ENCODE results near the gene NTM. TPM values are rescaled to one million over a fixed set of nuclear protein-coding genes. Genes with fewer than 3 reads are reported as not detected.

NTM gene
- total and polyA plus RNA-seq, 2 of the 8 experiments (the other 6 are each of a cell fraction or from before 2014, with no cell fraction given), result 13.4 to 20.0 TPM

- no peak overlapping the region for H4K5ac ChIP-seq (ENCODE audit: insufficient read length, low read depth, low read length)
- H3K4me2 ChIP-seq (ENCODE audit: insufficient read depth in 1 of 2, low read depth in 2 of 2, low read length in 2 of 2), result no peak overlapping the region
- H3K79me2 ChIP-seq (ENCODE audit: control insufficient read depth in 1 of 2, insufficient read depth in 2 of 2, low read length in 2 of 2), result no peaks in the 10 kb centered on the region
- CTCF ChIA-PET (ENCODE audit: partially characterized antibody), result interaction anchor here (0.5 to 38.6 kb wide), 23 partner anchors 9 to 1825 kb away, joined by 3 to 1023 read pairs (median 4); no protein-coding TSS in a partner anchor
- no peak overlapping the region for H2AK5ac ChIP-seq (ENCODE audit: low read depth, low read length)
- no peaks in the 10 kb centered on the region for H3K36me3 ChIP-seq (ENCODE audit: control insufficient read depth in 2 of 4, insufficient read depth in 4 of 4, low read length in 3 of 4)
- H3K9me3 ChIP-seq (ENCODE audit: insufficient read depth in 2 of 2, low read depth in 1 of 2, low read length in 1 of 2), result no peaks in the 10 kb centered on the region
- no peak overlapping the region for H2BK5ac ChIP-seq (ENCODE audit: low read depth, low read length)
- no peaks in the 10 kb centered on the region for H3K79me1 ChIP-seq (ENCODE audit: low read depth, low read length)
- H3K23ac ChIP-seq (ENCODE audit: insufficient read length), result no peak overlapping the region
- H3K4me1 ChIP-seq (replicated peaks in 1 of 4; ENCODE audit: control insufficient read depth in 3 of 4, insufficient read depth in 4 of 4, low read length in 3 of 4), result peaks cover 3 to 12% (median 4%) of the 10 kb centered on the region in 4 experiments; a peak in 4 of 7 replicates
- H3K14ac ChIP-seq (ENCODE audit: insufficient read length), result no peak overlapping the region
- H3K23me2 ChIP-seq (ENCODE audit: low read depth, low read length), result no peaks in the 10 kb centered on the region; the same call in 1 of the 2 replicates
- no peak overlapping the region for H2BK12ac ChIP-seq (ENCODE audit: low read depth, low read length)
- no peak overlapping the region for H4K91ac ChIP-seq (replicated peaks; ENCODE audit: insufficient read length, low read length)
- no peak overlapping the region for H3K4ac ChIP-seq (replicated peaks; ENCODE audit: insufficient read length, low read depth, low read length)
- H3K56ac ChIP-seq (replicated peaks; ENCODE audit: insufficient read length, low read depth, low read length), result no peak overlapping the region
- H2AFZ ChIP-seq (ENCODE audit: low read length), result no peak overlapping the region
- H4K8ac ChIP-seq (ENCODE audit: extremely low read depth, insufficient read depth, low read length), result no peak overlapping the region
- H4K20me1 ChIP-seq (replicated peaks in 1 of 2; ENCODE audit: control insufficient read depth in 1 of 2, insufficient read depth in 2 of 2, low read length in 2 of 2), result no peaks in the 10 kb centered on the region
- H3K27me3 ChIP-seq (replicated peaks in 1 of 4; ENCODE audit: control insufficient read depth in 3 of 4, extremely low read depth in 1 of 4, insufficient read depth in 3 of 4, low read length in 3 of 4), result no peaks in the 10 kb centered on the region
- 0 out of 7 replicates have a peak overlapping the region, but pooled peaks of 1 of the 4 experiments have one; percentile 21 for H3K9ac ChIP-seq (replicated peaks in 1 of 4; ENCODE audit: extremely low read depth in 1 of 4, low read depth in 3 of 4, low read length in 3 of 4)
- H2BK120ac ChIP-seq (replicated peaks; ENCODE audit: low read depth, low read length), result no peak overlapping the region
- FAIRE-seq (peak; percentile 80), DNase-seq (ENCODE audit: low read depth in 1 of 2, low spot score in 2 of 2) (peak; percentile 41 to 91)
- H3K18ac ChIP-seq (ENCODE audit: extremely low read depth, low read length), result peak overlapping the region; percentile 38; the same call in 1 of the 2 replicates
- POLR2A ChIA-PET (ENCODE audit: partially characterized antibody), result no interaction called here
- H2BK20ac ChIP-seq (ENCODE audit: low read length), result no peak overlapping the region
- WGBS, 2 experiments (ENCODE audit: extremely low coverage in 1 of 2, insufficient coverage in 1 of 2, insufficient read length in 1 of 2, insufficient replicate concordance in 2 of 2, low coverage in 1 of 2, low lambda C conversion rate in 2 of 2, missing lambda C conversion rate in 1 of 2), result 66% methylated on average over 22 of the region's 24 CpGs; no CpG with 5 or more reads in 1 of the 2 experiments
- H2BK15ac ChIP-seq (ENCODE audit: low read length), result no peak overlapping the region
- H3K4me3 ChIP-seq (ENCODE audit: extremely low read depth in 1 of 4, insufficient read depth in 2 of 4, low read depth in 3 of 4, low read length in 4 of 4), result no peak overlapping the region
- no peak overlapping the region for H3K27ac ChIP-seq (ENCODE audit: low read depth, low read length)
- peak; percentile 87 to 91 (median 89) for TF ChIP-seq CTCF (IDR thresholded peaks at IDR 0.05; ENCODE audit: control extremely low read depth in 1 of 3, insufficient read depth in 1 of 3, low read depth in 1 of 3, low read length in 3 of 3)
- peak; percentile 23 for TF ChIP-seq ASH2L (IDR thresholded peaks at IDR 0.05; ENCODE audit: low read length)
- peak; percentile 7; the same call in 1 of the 2 replicates for TF ChIP-seq CREB1 (IDR thresholded peaks at IDR 0.05)
- TF ChIP-seq CHD2 (IDR thresholded peaks at IDR 0.05; ENCODE audit: low read length), result 0 out of 2 replicates have a peak, but pooled peaks have one; percentile 5
- TF ChIP-seq TCF12 (IDR thresholded peaks at IDR 0.05; ENCODE audit: low read depth, low read length), result no peak
- no peak for TF ChIP-seq CHD1 (IDR thresholded peaks at IDR 0.05; ENCODE audit: low read depth, low read length)
- peak; percentile 88 for TF ChIP-seq YY1 (IDR thresholded peaks at IDR 0.05; ENCODE audit: low read depth, low read length)
- peak; percentile 71 to 82 for TF ChIP-seq RAD21 (IDR thresholded peaks at IDR 0.05 in 1 of 2, conservative IDR thresholded peaks at IDR 0.05 in 1 of 2; ENCODE audit: low read depth in 2 of 2, low read length in 2 of 2)
Observed at GRCh38 chr11:131584785-131585592, 214.6 kb downstream of the NTM start.
